GM12878 (cell line): ENCODE measurements around the gene LRRC75B.

Experiments
- ESRRA ChIP-seq: IDR thresholded peaks from 2 replicates; pipeline ENCODE4 v1.6.1; 2012; ENCODE audit warnings: mild to moderate bottlenecking, low read length, improper control_type of control experiment
- EZH2 ChIP-seq: IDR thresholded peaks from 2 replicates; pipeline ENCODE4 v1.6.1; 2012; ENCODE audit warnings: low read depth, mild to moderate bottlenecking, control low read depth, inconsistent platforms, low read length, borderline replicate concordance; ENCODE audit not compliant: control insufficient read depth
- GATAD2B ChIP-seq: fragments of 450-650 bp; conservative IDR thresholded peaks from 2 replicates; pipeline ENCODE4 v1.6.1; 2017; ENCODE audit warnings: low read depth, mild to moderate bottlenecking, moderate library complexity
- POLR2A ChIP-seq: IDR thresholded peaks from 2 replicates; pipeline ENCODE4 v1.6.1; 2011; ENCODE audit warnings: low read depth, mild to moderate bottlenecking, low read length
- RFX5 ChIP-seq: IDR thresholded peaks from 2 replicates; pipeline ENCODE4 v1.6.1; 2011; ENCODE audit warnings: low read depth, low read length, improper control_type of control experiment
- ZNF384 ChIP-seq: IDR thresholded peaks from 2 replicates; pipeline ENCODE4 v1.6.1; 2012; ENCODE audit warnings: low read depth, mild to moderate bottlenecking, low read length, improper control_type of control experiment, borderline replicate concordance
- TF ChIP-seq, protein P1 (sequence below), 3 experiments: IDR thresholded peaks in 2 of 3; conservative IDR thresholded peaks in 1 of 3; 2 replicates each; pipeline ENCODE4 v1.5.1; 2011; ENCODE audit warnings: low read depth in 3 of 3, low read length in 3 of 3, mild to moderate bottlenecking in 3 of 3, control low read depth in 2 of 3, moderate library complexity in 2 of 3, inconsistent platforms in 1 of 3, mixed read lengths in 1 of 3; ENCODE audit not compliant: control insufficient read depth in 2 of 3, insufficient read depth in 1 of 3; ENCODE audit errors: extremely low read depth in 1 of 3
- TF ChIP-seq, protein P2 (sequence below): fragments of 450-650 bp; IDR thresholded peaks from 2 replicates; pipeline ENCODE4 v1.6.1; 2016; ENCODE audit warnings: mild to moderate bottlenecking
- TF ChIP-seq, protein P3 (sequence below): fragments of 450-650 bp; conservative IDR thresholded peaks from 2 replicates; pipeline ENCODE4 v1.6.1; 2017; ENCODE audit warnings: mild to moderate bottlenecking, moderate library complexity

DNA sequence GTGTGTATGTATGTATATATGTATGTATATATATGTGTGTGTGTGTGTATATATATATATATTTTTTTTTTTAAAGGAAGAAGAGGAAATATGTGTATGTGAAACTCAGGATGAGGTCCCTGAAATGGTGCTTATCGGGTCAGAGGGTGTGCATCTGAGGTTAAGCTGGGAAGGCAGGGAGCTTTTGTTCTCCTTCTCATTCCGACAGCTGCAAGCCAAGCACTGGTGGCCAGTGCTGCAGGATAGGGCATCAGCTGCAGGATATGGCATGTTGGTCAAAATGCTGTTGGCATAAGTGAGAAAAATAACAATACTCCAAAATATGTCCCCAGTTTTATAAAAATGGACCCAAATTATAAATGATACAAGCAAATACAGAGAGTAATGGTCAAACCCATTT is 29.6 kb downstream of the LRRC75B start:
- TF ChIP-seq, protein P1, sequence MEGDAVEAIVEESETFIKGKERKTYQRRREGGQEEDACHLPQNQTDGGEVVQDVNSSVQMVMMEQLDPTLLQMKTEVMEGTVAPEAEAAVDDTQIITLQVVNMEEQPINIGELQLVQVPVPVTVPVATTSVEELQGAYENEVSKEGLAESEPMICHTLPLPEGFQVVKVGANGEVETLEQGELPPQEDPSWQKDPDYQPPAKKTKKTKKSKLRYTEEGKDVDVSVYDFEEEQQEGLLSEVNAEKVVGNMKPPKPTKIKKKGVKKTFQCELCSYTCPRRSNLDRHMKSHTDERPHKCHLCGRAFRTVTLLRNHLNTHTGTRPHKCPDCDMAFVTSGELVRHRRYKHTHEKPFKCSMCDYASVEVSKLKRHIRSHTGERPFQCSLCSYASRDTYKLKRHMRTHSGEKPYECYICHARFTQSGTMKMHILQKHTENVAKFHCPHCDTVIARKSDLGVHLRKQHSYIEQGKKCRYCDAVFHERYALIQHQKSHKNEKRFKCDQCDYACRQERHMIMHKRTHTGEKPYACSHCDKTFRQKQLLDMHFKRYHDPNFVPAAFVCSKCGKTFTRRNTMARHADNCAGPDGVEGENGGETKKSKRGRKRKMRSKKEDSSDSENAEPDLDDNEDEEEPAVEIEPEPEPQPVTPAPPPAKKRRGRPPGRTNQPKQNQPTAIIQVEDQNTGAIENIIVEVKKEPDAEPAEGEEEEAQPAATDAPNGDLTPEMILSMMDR (IDR thresholded peaks at IDR 0.05 in 2 of 3, conservative IDR thresholded peaks at IDR 0.05 in 1 of 3; ENCODE audit: control insufficient read depth in 2 of 3, extremely low read depth in 1 of 3, insufficient read depth in 1 of 3, low read depth in 3 of 3, low read length in 3 of 3) = no peak
- TF ChIP-seq ZNF384 (no peak), EZH2 (no peak), POLR2A (no peak), GATAD2B (no peak), RFX5 (no peak), ESRRA (no peak)
- TF ChIP-seq, protein P2, sequence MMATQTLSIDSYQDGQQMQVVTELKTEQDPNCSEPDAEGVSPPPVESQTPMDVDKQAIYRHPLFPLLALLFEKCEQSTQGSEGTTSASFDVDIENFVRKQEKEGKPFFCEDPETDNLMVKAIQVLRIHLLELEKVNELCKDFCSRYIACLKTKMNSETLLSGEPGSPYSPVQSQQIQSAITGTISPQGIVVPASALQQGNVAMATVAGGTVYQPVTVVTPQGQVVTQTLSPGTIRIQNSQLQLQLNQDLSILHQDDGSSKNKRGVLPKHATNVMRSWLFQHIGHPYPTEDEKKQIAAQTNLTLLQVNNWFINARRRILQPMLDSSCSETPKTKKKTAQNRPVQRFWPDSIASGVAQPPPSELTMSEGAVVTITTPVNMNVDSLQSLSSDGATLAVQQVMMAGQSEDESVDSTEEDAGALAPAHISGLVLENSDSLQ = no peak
- TF ChIP-seq, protein P3, sequence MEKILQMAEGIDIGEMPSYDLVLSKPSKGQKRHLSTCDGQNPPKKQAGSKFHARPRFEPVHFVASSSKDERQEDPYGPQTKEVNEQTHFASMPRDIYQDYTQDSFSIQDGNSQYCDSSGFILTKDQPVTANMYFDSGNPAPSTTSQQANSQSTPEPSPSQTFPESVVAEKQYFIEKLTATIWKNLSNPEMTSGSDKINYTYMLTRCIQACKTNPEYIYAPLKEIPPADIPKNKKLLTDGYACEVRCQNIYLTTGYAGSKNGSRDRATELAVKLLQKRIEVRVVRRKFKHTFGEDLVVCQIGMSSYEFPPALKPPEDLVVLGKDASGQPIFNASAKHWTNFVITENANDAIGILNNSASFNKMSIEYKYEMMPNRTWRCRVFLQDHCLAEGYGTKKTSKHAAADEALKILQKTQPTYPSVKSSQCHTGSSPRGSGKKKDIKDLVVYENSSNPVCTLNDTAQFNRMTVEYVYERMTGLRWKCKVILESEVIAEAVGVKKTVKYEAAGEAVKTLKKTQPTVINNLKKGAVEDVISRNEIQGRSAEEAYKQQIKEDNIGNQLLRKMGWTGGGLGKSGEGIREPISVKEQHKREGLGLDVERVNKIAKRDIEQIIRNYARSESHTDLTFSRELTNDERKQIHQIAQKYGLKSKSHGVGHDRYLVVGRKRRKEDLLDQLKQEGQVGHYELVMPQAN = no peak
